Keratinocyte (primary cell): Measurements from ENCODE around the gene RTL9.

Experiments
- CTCF ChIP-seq, 3 experiments: IDR thresholded peaks in 1 of 3; conservative IDR thresholded peaks in 1 of 3; optimal IDR thresholded peaks in 1 of 3; 2 replicates in 2 of 3; 3 replicates in 1 of 3; pipeline versions ENCODE3 to v1.5.1; 2011; ENCODE audit warnings: low read length in 3 of 3, mild to moderate bottlenecking in 3 of 3, moderate library complexity in 2 of 3, control low read depth in 1 of 3, inconsistent platforms in 1 of 3; ENCODE audit not compliant: insufficient read depth in 2 of 3; ENCODE audit errors: extremely low read depth in 1 of 3
- EZH2 ChIP-seq: IDR thresholded peaks from one replicate; pipeline ENCODE4 v1.6.1; 2012; ENCODE audit warnings: inconsistent platforms, mild to moderate bottlenecking, low read length, moderate library complexity

GRCh38 chrX:110397904-110398303, 39.3 kb downstream of the RTL9 start:
- TF ChIP-seq CTCF (optimal IDR thresholded peaks at IDR 0.05 in 1 of 3, IDR thresholded peaks at IDR 0.05 in 1 of 3, conservative IDR thresholded peaks at IDR 0.05 in 1 of 3; ENCODE audit: extremely low read depth in 1 of 3, insufficient read depth in 2 of 3, low read length in 3 of 3) (no peak), EZH2 (no peak)
